ENCODE data around the gene DPH7.
"Not testable (repeated sequence)": the region's sequence is repeated elsewhere in the genome, so short reads cannot be mapped to it uniquely, and the experiment has no call there.

Gene DPH7

DNA sequence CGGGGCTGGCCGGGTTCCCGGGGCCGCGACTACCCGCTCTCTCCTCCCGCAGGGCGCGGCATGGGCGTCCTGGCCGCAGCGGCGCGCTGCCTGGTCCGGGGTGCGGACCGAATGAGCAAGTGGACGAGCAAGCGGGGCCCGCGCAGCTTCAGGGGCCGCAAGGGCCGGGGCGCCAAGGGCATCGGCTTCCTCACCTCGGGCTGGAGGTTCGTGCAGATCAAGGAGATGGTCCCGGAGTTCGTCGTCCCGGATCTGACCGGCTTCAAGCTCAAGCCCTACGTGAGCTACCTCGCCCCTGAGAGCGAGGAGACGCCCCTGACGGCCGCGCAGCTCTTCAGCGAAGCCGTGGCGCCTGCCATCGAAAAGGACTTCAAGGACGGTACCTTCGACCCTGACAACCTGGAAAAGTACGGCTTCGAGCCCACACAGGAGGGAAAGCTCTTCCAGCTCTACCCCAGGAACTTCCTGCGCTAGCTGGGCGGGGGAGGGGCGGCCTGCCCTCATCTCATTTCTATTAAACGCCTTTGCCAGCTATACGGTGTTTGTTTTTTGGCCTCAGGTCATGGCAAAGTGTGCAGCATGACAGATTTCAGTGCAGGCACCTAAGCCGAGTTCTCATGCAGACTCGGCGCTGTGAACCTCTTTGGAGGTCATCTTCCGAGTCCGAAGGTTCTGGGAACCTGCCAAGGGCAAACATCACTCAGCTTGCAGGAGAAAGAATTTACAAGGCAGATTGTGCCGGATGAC is 26.5 kb downstream of the DPH7 start:
- TF ChIP-seq GLIS3 (CRISPR knock-in tag; IDR thresholded peaks at IDR 0.05) (no peak), PPARA (CRISPR knock-in tag; IDR thresholded peaks at IDR 0.05; ENCODE audit: borderline replicate concordance) (no peak), ISL1 (CRISPR knock-in tag; IDR thresholded peaks at IDR 0.05) (no peak), CSDC2 (CRISPR knock-in tag; IDR thresholded peaks at IDR 0.05) (no peak), TOX (CRISPR knock-in tag; IDR thresholded peaks at IDR 0.05; ENCODE audit: borderline replicate concordance) (no peak), ARNTL (CRISPR knock-in tag; IDR thresholded peaks at IDR 0.05; ENCODE audit: borderline replicate concordance, low read depth) (no peak), BACH2 (CRISPR knock-in tag; IDR thresholded peaks at IDR 0.05; ENCODE audit: borderline replicate concordance) (no peak), ZNF565 (CRISPR knock-in tag; conservative IDR thresholded peaks at IDR 0.05; ENCODE audit: low read depth) (no peak), TCF4 (CRISPR knock-in tag; IDR thresholded peaks at IDR 0.05; ENCODE audit: borderline replicate concordance) (no peak), ZNF8 (CRISPR knock-in tag; IDR thresholded peaks at IDR 0.05) (no peak)
- TF ChIP-seq, protein P1, sequence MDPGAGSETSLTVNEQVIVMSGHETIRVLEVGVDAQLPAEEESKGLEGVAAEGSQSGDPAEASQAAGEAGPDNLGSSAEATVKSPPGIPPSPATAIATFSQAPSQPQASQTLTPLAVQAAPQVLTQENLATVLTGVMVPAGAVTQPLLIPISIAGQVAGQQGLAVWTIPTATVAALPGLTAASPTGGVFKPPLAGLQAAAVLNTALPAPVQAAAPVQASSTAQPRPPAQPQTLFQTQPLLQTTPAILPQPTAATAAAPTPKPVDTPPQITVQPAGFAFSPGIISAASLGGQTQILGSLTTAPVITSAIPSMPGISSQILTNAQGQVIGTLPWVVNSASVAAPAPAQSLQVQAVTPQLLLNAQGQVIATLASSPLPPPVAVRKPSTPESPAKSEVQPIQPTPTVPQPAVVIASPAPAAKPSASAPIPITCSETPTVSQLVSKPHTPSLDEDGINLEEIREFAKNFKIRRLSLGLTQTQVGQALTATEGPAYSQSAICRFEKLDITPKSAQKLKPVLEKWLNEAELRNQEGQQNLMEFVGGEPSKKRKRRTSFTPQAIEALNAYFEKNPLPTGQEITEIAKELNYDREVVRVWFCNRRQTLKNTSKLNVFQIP (CRISPR knock-in tag; IDR thresholded peaks at IDR 0.05; ENCODE audit: borderline replicate concordance, low read depth), result no peak
- TF ChIP-seq, protein P2, sequence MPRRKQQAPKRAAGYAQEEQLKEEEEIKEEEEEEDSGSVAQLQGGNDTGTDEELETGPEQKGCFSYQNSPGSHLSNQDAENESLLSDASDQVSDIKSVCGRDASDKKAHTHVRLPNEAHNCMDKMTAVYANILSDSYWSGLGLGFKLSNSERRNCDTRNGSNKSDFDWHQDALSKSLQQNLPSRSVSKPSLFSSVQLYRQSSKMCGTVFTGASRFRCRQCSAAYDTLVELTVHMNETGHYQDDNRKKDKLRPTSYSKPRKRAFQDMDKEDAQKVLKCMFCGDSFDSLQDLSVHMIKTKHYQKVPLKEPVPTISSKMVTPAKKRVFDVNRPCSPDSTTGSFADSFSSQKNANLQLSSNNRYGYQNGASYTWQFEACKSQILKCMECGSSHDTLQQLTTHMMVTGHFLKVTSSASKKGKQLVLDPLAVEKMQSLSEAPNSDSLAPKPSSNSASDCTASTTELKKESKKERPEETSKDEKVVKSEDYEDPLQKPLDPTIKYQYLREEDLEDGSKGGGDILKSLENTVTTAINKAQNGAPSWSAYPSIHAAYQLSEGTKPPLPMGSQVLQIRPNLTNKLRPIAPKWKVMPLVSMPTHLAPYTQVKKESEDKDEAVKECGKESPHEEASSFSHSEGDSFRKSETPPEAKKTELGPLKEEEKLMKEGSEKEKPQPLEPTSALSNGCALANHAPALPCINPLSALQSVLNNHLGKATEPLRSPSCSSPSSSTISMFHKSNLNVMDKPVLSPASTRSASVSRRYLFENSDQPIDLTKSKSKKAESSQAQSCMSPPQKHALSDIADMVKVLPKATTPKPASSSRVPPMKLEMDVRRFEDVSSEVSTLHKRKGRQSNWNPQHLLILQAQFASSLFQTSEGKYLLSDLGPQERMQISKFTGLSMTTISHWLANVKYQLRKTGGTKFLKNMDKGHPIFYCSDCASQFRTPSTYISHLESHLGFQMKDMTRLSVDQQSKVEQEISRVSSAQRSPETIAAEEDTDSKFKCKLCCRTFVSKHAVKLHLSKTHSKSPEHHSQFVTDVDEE (CRISPR knock-in tag; IDR thresholded peaks at IDR 0.05), result no peak
- TF ChIP-seq, protein P3, sequence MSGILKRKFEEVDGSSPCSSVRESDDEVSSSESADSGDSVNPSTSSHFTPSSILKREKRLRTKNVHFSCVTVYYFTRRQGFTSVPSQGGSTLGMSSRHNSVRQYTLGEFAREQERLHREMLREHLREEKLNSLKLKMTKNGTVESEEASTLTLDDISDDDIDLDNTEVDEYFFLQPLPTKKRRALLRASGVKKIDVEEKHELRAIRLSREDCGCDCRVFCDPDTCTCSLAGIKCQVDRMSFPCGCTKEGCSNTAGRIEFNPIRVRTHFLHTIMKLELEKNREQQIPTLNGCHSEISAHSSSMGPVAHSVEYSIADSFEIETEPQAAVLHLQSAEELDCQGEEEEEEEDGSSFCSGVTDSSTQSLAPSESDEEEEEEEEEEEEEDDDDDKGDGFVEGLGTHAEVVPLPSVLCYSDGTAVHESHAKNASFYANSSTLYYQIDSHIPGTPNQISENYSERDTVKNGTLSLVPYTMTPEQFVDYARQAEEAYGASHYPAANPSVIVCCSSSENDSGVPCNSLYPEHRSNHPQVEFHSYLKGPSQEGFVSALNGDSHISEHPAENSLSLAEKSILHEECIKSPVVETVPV (CRISPR knock-in tag; IDR thresholded peaks at IDR 0.05), result no peak
- peak; percentile 64 for ATAC-seq

DNA sequence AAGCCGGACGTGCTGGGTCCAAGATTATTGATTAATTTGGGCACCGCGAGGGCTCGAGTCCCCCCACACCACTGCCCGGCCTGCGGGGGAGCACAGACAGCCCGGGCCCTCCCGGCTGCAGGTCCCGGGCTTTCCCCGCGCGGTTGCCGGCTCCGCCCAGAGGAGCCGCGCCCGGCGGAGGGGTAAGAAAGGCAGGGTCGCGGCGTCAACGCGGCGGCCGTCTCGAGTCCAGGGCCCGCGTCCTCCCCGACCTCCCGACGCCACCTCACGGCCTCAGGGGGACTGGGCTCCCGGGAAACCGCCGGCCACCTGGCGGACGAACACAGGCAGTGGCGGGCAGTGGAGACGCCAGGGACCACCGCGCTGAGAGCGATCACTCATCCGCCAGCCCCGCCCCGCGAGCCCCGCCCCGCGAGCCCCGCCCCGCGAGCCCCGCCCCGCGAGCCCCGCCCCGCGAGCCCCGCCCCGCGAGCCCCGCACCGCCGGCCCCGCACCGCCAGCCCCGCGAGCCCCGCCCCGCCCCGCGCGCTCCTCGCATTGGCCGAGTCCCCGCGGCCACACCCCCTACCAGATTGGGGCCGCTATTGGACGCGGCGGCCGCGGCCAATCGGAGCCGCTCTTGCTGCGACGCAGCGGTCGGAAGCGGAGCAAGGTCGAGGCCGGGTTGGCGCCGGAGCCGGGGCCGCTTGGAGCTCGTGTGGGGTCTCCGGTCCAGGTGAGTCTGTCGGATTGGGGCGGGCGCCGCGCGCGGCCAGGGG is 27.3 kb downstream of the DPH7 start, which contains the start of gene MRPL41:
MRPL41 (plus strand) TSS at position 616 of the 758 bp plus-strand sequence. CDS start 203 bp downstream, outside the sequence.
- ATAC-seq, result peak; percentile 89
- TF ChIP-seq TOX (CRISPR knock-in tag; IDR thresholded peaks at IDR 0.05; ENCODE audit: borderline replicate concordance), result no peak
- no peak for TF ChIP-seq ARNTL (CRISPR knock-in tag; IDR thresholded peaks at IDR 0.05; ENCODE audit: borderline replicate concordance, low read depth)
- no peak for TF ChIP-seq BACH2 (CRISPR knock-in tag; IDR thresholded peaks at IDR 0.05; ENCODE audit: borderline replicate concordance)
- TF ChIP-seq GLIS3 (CRISPR knock-in tag; IDR thresholded peaks at IDR 0.05), result no peak
- no peak for TF ChIP-seq ZC3H10 (CRISPR knock-in tag; IDR thresholded peaks at IDR 0.05)
- no peak for TF ChIP-seq ZFP3 (CRISPR knock-in tag; IDR thresholded peaks at IDR 0.05)
- TF ChIP-seq PPARA (CRISPR knock-in tag; IDR thresholded peaks at IDR 0.05; ENCODE audit: borderline replicate concordance), result no peak

DNA sequence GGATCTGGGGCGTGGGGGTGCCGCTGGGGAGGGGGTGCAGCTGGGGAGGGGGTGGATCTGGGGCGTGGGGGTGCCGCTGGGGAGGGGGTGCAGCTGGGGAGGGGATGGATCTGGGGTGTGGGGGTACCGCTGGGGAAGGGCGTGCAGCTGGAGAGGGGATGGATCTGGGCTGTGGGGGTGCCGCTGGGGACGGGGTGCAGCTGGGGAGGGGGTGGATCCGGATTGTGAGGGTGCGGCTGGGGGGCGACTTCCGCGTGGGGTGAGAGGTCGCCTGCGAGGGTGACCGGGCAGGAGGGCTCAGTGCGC is 27.8 kb downstream of the DPH7 start:
- not testable (repeated sequence) for ATAC-seq

DNA sequence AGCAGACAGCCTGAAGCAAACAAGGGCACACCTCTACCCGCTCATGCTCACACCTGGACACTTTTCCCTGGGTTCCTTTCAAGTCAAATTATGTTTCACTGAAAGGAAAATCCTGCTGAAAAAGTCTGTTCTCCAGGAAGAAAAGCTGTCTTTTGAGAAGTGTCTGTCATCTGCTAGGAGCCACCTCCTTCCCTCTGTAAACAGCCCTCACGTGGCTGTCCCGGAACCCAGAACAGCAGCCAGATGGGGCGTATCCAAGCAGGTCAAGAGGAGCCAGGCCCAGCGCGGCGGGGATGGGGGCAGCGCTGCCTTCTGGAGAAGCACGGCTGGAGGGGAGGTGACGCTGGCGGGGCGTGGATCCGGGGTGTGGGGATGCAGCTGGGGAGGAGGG is 28.5 kb downstream of the DPH7 start, which contains the start of gene PNPLA7:
PNPLA7 (minus strand) TSS at position 172 of the 391 bp plus-strand sequence. CDS start 205 bp downstream, outside the sequence.
- ATAC-seq, result peak; percentile 73
- TF ChIP-seq ZNF8 (CRISPR knock-in tag; IDR thresholded peaks at IDR 0.05) (no peak), ZFP30 (CRISPR knock-in tag; IDR thresholded peaks at IDR 0.05) (no peak), TOX (CRISPR knock-in tag; IDR thresholded peaks at IDR 0.05; ENCODE audit: borderline replicate concordance) (no peak), ZNF70 (CRISPR knock-in tag; IDR thresholded peaks at IDR 0.05) (no peak), SNAI2 (CRISPR knock-in tag; IDR thresholded peaks at IDR 0.05) (no peak), CSDC2 (CRISPR knock-in tag; IDR thresholded peaks at IDR 0.05) (no peak), ZFP3 (CRISPR knock-in tag; IDR thresholded peaks at IDR 0.05) (no peak), PPARA (CRISPR knock-in tag; IDR thresholded peaks at IDR 0.05; ENCODE audit: borderline replicate concordance) (no peak), RARB (CRISPR knock-in tag; IDR thresholded peaks at IDR 0.05) (no peak), BACH2 (CRISPR knock-in tag; IDR thresholded peaks at IDR 0.05; ENCODE audit: borderline replicate concordance) (no peak), ZC3H10 (CRISPR knock-in tag; IDR thresholded peaks at IDR 0.05) (no peak), ESRRG (CRISPR knock-in tag; IDR thresholded peaks at IDR 0.05) (no peak)
- TF ChIP-seq, protein P4, sequence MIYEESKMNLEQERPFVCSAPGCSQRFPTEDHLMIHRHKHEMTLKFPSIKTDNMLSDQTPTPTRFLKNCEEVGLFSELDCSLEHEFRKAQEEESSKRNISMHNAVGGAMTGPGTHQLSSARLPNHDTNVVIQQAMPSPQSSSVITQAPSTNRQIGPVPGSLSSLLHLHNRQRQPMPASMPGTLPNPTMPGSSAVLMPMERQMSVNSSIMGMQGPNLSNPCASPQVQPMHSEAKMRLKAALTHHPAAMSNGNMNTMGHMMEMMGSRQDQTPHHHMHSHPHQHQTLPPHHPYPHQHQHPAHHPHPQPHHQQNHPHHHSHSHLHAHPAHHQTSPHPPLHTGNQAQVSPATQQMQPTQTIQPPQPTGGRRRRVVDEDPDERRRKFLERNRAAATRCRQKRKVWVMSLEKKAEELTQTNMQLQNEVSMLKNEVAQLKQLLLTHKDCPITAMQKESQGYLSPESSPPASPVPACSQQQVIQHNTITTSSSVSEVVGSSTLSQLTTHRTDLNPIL (CRISPR knock-in tag; IDR thresholded peaks at IDR 0.05; ENCODE audit: low read depth), result no peak
- TF ChIP-seq, protein P2 (CRISPR knock-in tag; IDR thresholded peaks at IDR 0.05), result no peak
- TF ChIP-seq, protein P5, sequence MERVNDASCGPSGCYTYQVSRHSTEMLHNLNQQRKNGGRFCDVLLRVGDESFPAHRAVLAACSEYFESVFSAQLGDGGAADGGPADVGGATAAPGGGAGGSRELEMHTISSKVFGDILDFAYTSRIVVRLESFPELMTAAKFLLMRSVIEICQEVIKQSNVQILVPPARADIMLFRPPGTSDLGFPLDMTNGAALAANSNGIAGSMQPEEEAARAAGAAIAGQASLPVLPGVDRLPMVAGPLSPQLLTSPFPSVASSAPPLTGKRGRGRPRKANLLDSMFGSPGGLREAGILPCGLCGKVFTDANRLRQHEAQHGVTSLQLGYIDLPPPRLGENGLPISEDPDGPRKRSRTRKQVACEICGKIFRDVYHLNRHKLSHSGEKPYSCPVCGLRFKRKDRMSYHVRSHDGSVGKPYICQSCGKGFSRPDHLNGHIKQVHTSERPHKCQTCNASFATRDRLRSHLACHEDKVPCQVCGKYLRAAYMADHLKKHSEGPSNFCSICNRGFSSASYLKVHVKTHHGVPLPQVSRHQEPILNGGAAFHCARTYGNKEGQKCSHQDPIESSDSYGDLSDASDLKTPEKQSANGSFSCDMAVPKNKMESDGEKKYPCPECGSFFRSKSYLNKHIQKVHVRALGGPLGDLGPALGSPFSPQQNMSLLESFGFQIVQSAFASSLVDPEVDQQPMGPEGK (CRISPR knock-in tag; IDR thresholded peaks at IDR 0.05; ENCODE audit: borderline replicate concordance), result no peak
